ENCODE results near the gene AGTRAP. TPM values are rescaled to one million over a fixed set of nuclear protein-coding genes. Genes with fewer than 3 reads are reported as not detected.

AGTRAP gene, protein sequence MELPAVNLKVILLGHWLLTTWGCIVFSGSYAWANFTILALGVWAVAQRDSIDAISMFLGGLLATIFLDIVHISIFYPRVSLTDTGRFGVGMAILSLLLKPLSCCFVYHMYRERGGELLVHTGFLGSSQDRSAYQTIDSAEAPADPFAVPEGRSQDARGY
- total RNA-seq (2014; rRNA removed; shearing (Covaris generic)): 82.5 and 91.4 TPM in 2 replicates
- polyA plus RNA-seq (2015; cell fraction: cytosol; rRNA removed): 142 and 144 TPM in 2 replicates
- 96.4 and 155 TPM in 2 replicates for polyA plus RNA-seq (2015; cell fraction: nucleus; rRNA removed)

DNA sequence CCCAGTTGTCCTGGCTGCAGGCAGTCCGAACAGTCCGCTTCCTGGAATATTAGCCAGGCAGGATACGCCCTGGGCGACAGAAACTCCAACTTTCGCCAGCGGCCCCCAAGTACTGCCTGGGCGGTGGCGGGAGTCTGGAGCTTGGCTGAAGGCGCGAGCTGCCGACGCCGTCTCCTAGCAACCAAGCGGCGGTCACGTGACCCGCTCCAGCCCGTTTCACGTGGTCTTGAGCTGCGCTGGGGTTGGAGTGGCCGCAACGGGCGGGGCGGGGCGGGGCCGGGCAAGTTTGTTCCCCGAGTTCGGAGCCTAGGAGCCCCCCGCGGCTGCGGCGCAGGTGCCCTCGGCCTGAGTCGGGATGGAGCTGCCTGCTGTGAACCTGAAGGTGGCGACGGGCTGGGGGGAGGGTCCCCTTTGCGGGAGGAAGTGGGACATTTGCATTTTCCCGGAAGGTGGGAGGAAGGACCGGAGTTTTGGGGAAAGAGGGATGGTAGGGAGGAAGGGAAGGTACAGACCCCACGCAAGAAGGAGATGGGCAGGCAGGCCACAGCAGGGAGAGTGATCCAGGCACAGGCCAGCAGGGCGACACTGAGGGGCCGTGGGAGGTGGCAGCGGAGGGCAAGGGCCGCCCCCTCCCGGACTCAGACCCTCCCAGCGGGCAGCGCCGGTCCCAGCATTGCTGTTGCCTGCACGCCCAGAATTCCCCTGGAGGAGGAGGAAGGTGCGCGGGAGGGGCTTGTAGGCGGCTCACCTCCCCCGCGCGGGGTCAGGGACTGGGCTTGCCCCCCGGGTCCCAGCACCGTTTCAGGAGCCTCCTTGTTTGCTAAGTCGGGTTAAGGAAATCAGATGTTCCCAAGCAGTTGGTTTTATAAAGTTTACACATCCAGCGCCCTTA, at the start of gene AGTRAP:
AGTRAP (plus strand) TSS at position 283 of the 892 bp plus-strand sequence; CDS start at position 356, 73 bp downstream.
- peak; percentile 84 for DNase-seq (ENCODE audit: low read depth, low spot score)
- in situ Hi-C loops (cut with HindIII; ENCODE audit: low pct_unique_long_range_greater_than_20kb, low sequenced_read_pairs): no loop called here

DNA sequence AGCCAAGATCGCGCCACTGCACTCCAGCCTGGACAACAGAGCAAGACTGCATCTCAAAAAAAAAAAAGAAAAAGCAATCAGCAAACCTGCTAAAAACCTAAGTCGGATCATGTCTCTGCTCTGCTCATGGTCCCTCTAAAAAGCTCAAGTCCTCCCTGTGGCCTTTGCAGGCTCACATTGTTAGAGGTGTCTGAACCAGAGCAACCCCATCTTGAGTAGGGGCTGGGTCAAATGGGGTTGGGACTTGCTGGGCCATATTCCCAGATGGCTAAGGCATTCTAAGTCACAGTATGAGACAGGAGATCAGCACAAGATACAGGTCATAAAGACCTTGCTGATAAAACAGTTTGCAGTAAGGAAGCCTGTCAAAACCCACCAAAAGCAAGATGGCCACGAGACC, 47.4 kb upstream of the AGTRAP start:
- no peak for DNase-seq (ENCODE audit: low read depth, low spot score)
- in situ Hi-C loops (cut with HindIII; ENCODE audit: low pct_unique_long_range_greater_than_20kb, low sequenced_read_pairs): no loop called here

DNA sequence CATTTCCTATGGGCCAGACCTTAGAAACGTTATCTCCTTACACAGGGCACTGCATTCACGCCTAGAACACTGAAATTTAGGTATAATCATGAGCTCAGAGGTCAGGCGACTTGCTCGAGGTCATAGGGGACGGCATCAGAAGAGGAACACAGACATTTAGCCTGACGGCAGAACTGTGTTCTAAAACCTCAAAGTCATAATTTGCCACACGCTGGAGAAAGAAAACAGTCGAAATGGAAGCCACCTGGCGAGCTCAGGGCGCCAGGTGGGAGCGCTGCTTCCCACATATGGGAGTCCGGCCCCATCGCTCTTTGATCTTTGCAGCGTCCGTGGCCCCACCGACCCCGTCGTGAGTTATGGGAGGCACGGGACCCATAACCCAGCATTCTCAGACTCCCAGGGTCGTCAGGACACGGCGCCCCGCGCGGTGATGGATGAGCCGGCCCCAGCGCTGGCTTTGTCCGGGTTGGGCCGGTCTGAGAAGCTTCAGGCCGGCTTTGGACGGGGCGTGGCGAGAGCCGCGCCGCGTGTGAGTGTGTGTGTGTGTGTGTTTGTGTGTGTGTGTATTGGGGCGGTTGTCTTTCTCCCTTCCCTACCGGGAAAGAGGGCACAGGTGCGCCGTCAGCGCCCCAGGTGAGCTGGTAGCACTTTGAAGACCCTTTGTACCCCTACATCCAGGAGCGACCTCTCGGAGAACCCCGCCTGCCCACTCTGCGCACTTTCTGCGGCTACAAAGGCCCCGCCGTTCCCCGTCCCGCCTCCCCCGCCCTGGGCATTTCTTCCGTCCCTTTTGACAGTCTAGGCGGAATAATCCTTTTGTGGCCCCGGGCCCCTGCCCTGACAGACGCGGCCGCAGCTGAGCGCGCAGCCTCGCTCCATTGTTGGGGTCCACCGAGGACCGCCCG, 45.3 kb upstream of the AGTRAP start:
- DNase-seq (ENCODE audit: low read depth, low spot score): no peak
- in situ Hi-C loops (cut with HindIII; ENCODE audit: low pct_unique_long_range_greater_than_20kb, low sequenced_read_pairs): no loop called here

DNA sequence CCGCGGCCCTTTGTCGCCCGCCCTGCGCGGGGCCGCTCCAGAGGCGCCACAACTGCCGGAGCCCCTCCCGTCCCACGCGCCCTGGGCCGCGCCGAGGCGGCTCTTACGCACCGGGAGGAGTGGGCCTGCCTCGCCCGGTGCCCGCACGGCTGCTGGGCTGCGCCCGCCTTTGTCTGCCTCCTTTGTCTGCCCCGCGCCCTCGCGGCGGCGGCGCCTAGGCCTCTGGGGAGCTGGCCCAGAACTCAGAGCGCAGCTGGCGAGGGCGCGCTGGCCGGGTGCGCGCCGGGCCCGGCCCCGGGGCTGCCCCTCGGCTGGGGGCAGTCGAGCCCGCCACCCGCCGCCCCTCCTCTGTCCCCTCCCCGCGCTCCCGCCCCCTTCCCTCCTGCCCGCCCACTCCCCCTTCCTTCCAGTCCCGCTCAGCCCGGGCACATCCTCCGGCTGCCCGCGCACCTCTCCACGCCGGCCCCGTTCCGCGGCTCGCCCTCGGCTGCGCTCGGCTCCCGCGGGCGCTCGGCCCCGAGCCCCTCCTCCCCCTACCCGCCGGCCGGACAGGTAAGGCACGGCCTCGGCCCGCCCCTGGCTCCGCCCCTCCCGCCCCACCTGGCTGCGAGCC, 44.5 kb upstream of the AGTRAP start, which contains the start of gene DRAXIN:
DRAXIN (plus strand) TSS at position 409 of the 613 bp plus-strand sequence. CDS start 14,549 bp downstream, outside the sequence.
- in situ Hi-C loops (cut with HindIII; ENCODE audit: low pct_unique_long_range_greater_than_20kb, low sequenced_read_pairs): no loop called here
- no peak for DNase-seq (ENCODE audit: low read depth, low spot score)

DNA sequence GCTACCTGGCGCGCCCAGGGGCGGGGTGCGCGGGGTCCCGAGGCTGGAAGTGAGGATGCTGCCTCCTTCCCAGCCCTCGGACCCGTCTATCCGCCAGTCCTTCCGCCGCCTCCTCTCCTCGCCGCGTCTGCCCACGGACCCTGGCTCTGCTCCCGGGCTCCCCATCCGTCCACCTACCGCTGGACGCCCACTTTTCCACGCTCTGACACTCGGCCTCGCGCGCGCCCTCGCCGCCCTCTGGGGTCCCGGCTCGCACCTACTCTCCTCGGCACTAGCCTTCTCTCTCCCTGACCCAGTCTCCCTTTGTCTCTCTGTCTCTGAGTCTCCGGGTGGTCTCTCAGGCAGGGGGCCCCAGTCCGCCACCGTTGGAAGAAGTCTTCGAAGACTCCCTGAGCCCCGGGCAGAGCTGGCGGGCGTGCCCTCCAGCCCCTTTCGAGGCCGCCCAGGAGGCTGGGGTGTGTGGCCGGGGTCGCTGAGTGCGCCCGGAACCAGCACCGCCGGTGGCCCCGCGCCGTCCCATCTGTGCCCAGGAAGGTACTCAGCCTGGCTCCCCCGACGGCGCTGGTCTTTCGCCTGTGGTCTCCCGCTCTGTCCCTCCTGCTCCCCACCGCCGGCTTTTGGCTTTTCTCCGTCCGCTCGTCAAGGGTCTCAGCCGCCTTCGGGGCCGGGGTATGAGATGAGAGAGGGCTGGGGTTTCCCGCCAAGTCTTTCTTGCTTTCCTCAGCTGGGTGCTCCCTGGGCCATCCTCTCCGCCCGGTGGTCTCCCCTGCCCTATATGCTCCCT, 43.8 kb upstream of the AGTRAP start:
- no peak for DNase-seq (ENCODE audit: low read depth, low spot score)
- in situ Hi-C loops (cut with HindIII; ENCODE audit: low pct_unique_long_range_greater_than_20kb, low sequenced_read_pairs): no loop called here

DNA sequence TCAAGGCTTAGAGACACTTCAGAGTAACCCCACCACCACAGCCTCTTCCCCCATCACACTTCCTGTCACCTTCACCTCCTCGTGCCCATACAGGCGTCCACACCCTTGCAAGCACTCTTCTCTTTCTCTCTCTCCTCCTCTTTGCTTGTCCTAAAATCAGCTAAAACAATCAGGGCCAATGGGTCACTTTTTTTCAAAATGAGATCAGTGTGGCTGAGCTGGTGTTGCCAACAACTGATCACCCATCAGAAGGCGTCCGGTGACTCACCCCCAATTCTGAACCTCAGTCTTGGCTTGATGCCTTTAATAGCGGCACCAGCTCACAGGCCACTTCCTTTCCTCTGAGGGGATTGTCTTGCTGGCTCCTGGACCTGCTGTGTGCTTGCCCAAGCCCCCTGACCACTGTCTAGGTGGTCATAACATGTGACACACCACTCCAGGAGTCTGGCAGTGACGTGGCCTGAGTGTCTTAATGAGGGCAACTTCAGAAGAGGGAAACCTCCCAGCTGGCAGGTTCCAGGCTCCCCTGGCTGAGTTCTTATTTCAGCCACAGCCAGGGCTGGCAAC, 42.8 kb upstream of the AGTRAP start:
- no peak for DNase-seq (ENCODE audit: low read depth, low spot score)
- in situ Hi-C loops (cut with HindIII; ENCODE audit: low pct_unique_long_range_greater_than_20kb, low sequenced_read_pairs): no loop called here

DNA sequence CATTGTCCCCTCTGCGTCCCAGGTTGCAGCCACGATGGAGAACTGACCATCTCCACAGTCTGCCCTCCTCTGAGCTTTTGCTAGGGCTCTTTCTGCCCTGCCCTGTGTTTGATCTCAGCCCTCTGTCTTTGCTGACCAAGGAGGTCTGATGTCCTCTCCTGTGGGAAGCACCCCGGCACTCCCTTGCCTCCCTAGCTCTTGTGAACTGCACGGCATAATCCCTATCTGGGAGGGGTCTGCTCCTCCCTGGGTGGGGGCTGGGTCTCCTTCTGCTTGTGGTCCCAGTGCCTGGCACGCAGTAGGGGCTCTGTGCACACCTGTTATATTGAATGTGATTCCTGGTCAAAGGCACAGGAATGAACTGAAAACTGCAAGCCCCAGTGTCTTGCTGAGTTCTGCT, 42.0 kb upstream of the AGTRAP start:
- in situ Hi-C loops (cut with HindIII; ENCODE audit: low pct_unique_long_range_greater_than_20kb, low sequenced_read_pairs): no loop called here
- DNase-seq (ENCODE audit: low read depth, low spot score): no peak

DNA sequence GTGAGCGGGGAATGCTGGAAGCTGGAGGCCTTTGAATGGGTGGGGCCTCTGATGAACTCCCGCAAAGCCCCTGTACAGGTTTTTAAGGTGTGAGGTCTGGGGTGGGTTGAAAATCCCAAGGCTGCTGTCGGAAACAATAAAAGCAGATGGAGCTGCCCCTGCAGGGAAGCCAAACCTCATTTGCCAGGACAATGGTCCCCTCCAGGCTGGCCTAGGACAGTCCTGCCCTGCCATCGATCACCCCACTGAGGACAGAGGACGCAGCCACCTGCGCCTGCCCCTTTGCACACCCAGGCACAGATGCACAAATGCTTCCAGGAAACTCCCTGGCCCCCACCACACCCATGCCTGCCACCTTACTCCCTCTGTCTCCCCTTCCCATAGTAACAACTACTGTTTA, 40.1 kb upstream of the AGTRAP start:
- in situ Hi-C loops (cut with HindIII; ENCODE audit: low pct_unique_long_range_greater_than_20kb, low sequenced_read_pairs): no loop called here
- DNase-seq (ENCODE audit: low read depth, low spot score): no peak

DNA sequence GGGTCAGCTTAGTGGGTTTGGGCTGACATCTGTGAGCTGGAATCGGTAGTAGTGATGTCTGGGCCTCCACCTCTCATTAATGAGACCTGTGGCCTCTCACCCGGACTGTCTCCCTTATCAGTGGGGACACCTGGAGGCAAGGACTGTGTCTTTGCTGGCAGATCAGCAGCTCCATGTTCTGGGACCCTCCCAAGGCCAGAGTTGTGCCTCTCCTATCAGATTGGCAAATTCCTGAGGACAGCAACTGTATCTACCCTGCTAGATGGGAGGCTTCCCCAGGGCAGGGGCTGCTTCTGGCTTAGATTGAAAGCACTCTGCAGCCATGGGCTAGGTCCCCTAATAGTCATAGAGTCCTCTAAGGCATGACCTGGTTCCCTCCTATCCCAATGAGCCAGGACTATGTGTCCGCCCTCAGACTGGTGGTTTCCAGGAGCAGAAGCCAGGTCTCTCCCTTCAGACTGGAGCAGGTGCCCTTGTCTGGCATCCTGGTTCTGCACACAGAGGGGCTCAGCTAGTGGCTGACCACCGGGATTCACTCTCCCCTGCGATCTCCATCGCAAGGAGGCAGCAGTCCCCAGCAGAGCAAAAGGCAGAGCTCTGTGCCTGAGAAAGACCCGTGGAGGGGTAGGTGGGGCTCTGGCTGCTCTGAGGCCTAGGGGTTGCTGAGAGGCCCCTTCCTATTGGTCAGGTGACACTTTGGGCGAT, 38.6 kb upstream of the AGTRAP start:
- DNase-seq (ENCODE audit: low read depth, low spot score): no peak
- in situ Hi-C loops (cut with HindIII; ENCODE audit: low pct_unique_long_range_greater_than_20kb, low sequenced_read_pairs): no loop called here

DNA sequence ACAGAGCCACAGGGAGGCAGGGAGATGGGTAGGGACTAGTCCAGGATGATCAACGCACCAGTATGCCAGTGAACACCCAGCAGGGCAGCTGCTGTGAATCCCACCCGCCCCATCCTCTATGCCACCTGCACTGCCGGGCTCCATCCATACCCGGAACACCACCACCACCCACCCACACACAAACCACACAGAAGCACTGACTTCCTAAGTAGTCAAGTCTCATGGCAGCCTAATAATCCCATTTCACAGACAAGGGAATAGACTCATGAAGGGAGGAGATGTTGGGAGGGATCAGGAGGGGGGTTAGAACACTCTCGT, 38.1 kb upstream of the AGTRAP start:
- in situ Hi-C loops (cut with HindIII; ENCODE audit: low pct_unique_long_range_greater_than_20kb, low sequenced_read_pairs): no loop called here

DNA sequence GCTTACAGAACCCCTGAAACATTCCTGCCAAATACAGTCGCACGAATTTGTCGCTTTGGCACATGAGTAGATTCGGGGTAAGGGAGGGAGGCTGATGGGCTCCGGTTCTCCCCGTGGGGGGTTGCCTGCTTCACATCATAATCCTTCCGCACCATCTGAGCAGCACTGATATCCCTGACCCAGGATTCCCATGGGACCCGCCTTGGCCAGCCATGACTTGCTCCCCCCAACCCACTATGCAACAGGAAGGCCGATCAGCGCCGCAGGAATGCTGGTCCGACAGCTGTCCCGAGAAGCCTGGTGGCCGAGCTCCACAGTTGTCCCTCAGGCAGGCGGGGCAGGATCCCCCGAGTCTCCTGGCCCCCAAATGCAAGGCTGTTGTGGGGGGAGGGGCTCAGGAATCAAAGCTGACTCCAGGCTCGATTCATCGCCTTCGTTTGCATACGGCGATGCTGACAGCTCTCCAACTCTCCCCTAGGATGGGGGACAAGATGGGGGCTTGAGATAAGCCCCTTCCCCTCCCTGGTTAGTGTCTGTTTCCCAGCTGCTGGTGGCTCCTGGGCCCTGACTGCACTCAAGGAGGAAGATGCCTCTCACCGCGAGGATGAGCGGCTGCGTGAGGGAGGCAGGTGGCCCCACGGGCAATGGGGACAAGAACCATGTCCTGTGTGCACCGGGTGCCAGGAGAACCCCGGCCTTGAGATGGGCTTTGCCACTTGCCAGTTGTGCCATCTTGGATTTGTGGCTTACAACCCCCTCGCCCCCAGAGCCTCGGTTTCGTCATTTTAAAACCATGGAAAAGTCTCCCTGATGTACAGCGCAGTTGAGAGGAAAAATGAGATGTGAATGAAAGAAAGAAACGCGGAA, 35.1 kb upstream of the AGTRAP start:
- DNase-seq (ENCODE audit: low read depth, low spot score): no peak
- in situ Hi-C loops (cut with HindIII; ENCODE audit: low pct_unique_long_range_greater_than_20kb, low sequenced_read_pairs): no loop called here

More for the DNA sequence above, 38.1 kb upstream of the AGTRAP start:
- DNase-seq (ENCODE audit: low read depth, low spot score): no peak

DNA sequence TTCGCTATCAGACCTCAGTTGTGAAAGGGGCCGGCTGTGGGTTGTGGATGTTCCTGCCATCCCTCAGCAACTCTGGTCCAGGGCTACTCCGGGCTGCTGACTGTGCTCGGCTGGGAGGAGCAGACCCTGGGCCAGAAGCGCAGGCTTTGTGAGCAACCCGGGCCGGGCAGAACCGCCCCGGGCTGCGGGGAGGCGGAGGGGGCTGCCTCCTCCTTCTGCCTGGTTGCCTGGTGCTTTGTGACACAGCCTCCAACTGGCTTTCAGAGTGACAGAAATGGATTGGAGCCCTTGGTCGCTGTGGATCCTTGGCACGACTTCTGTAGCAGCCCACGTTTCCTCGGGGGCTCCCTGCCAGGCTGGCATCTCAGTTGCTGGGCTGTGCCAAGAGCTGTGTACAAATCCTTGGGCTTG, 34.4 kb upstream of the AGTRAP start:
- no peak for DNase-seq (ENCODE audit: low read depth, low spot score)

DNA sequence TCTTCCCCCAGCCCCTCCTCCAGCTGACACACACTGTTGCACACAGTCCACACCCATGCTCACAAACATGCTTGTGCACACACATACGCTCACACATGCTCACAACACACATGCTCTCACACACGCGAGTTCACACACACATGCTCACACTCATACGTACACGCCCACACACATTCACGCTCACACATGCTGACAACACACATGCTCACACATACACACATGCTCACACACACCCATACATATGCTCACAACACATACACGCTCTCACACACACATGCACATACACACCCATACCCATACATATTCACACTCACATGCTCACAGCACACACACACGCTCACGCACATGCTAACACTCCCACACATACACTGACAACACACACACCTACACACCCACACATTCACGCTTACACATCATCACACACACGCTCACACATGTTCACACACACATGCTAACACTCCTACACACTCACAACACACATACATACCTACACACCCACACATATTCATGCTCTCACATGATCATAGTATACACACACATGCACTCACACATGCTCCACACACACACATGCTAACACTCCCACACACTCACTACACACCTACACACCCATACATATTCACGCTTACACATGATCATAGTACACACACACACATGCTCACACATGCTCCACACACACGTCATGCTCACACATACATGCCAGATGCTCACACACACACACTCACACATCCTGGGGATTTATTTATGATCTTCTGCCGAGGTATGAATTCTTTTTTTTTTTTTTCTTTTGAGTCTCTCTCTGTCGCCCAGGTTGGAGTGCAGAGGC, 33.7 kb upstream of the AGTRAP start:
- DNase-seq (ENCODE audit: low read depth, low spot score): no peak
- in situ Hi-C loops (cut with HindIII; ENCODE audit: low pct_unique_long_range_greater_than_20kb, low sequenced_read_pairs): no loop called here

More for the DNA sequence above, 34.4 kb upstream of the AGTRAP start:
- in situ Hi-C loops (cut with HindIII; ENCODE audit: low pct_unique_long_range_greater_than_20kb, low sequenced_read_pairs): no loop called here

DNA sequence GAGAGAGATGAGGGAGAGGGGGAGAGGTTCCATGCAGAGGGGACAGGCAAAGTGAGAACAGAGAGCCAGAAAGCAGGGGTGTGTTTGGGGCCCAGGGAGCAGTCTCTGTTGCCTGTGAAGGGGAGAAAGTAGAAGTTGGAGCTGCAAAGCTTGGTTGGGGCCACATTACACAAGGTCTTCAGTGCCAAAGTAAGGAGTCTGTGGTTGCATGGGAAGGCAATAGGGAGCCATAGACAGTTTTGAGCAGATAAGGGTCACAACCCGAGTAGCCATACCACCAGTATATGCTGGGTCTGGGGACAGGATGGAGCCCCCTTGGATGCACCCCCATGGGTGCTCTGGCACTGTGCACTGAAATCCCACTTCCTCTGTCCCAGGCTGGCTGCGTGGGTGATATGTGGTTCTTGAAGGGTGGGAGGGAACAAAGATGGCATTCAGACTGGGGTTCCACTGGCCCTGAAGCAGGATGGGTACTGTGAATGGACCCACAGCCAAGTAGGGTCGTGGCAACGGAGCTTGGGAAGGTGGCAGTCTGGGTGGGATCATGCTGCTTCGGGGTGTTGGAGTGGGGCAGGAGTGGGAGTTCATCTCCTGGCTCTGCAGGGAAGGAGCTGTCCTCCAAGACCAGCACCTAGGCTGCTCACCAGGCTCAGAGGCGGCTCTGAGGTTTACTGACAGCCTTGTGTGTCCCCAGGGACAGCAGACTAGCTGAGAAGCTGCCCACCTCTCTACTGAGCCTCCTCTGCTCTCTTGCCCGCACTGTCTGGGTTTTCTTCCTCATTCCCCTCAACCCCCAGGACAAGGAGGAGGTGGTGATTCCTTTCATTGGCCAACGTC, 32.4 kb upstream of the AGTRAP start:
- in situ Hi-C loops (cut with HindIII; ENCODE audit: low pct_unique_long_range_greater_than_20kb, low sequenced_read_pairs): no loop called here

More for the DNA sequence above, 32.4 kb upstream of the AGTRAP start:
- DNase-seq (ENCODE audit: low read depth, low spot score): no peak

All from SK-MEL-5 (cell line).